Mesenchymal stem cell (in vitro differentiated cells and primary cell): ENCODE results near the gene AGAP1.

Experiments
- DNase-seq: peaks from one replicate; pipeline ENCODE4 v3.0.0-alpha.2; 2013
- H2AFZ ChIP-seq: one replicate; pipeline ENCODE4 v1.6.1; 2013; ENCODE audit warnings: low read depth, mild to moderate bottlenecking, control low read depth, inconsistent platforms, low read length, moderate library complexity
- H2AK5ac ChIP-seq: 2 replicates; pipeline ENCODE4 v1.6.1; 2013; ENCODE audit warnings: low read length, moderate library complexity, mild to moderate bottlenecking, inconsistent platforms; ENCODE audit not compliant: severe bottlenecking
- H2BK120ac ChIP-seq: one replicate; pipeline ENCODE4 v1.6.1; 2013; ENCODE audit warnings: low read depth, mild to moderate bottlenecking, inconsistent platforms, low read length, moderate library complexity
- H2BK12ac ChIP-seq, 2 experiments: one replicate each; pipeline ENCODE4 v1.6.1; 2013; ENCODE audit warnings: inconsistent platforms in 2 of 2, low read length in 2 of 2, mild to moderate bottlenecking in 2 of 2, moderate library complexity in 2 of 2, control low read depth in 1 of 2
- H2BK15ac ChIP-seq: one replicate; pipeline ENCODE4 v1.6.1; 2013; ENCODE audit warnings: mild to moderate bottlenecking, low read depth, inconsistent platforms; ENCODE audit not compliant: poor library complexity, severe bottlenecking
- H2BK5ac ChIP-seq: 2 replicates; pipeline ENCODE4 v1.6.1; 2013; ENCODE audit warnings: low read depth, mild to moderate bottlenecking, low read length, control low read depth, inconsistent platforms; ENCODE audit not compliant: poor library complexity, severe bottlenecking
- H3K14ac ChIP-seq, 2 experiments: one replicate each; pipeline ENCODE4 v1.6.1; 2013; ENCODE audit warnings: inconsistent platforms in 2 of 2, low read length in 2 of 2, control low read depth in 1 of 2, mild to moderate bottlenecking in 1 of 2, moderate library complexity in 1 of 2
- H3K18ac ChIP-seq, 2 experiments: one replicate each; pipeline ENCODE4 v1.6.1; 2013; ENCODE audit warnings: inconsistent platforms in 2 of 2, low read length in 2 of 2, control low read depth in 1 of 2, low read depth in 1 of 2, mild to moderate bottlenecking in 1 of 2
- H3K23ac ChIP-seq, 2 experiments: one replicate each; pipeline ENCODE4 v1.6.1; 2013; ENCODE audit warnings: inconsistent platforms in 2 of 2, low read length in 2 of 2, mild to moderate bottlenecking in 2 of 2, moderate library complexity in 2 of 2, control low read depth in 1 of 2
- H3K27ac ChIP-seq: 2 replicates; pipeline ENCODE4 v1.5.1; 2013; ENCODE audit warnings: mild to moderate bottlenecking, moderate library complexity, low read length, control low read depth, inconsistent platforms; ENCODE audit not compliant: poor library complexity, severe bottlenecking
- H3K27me3 ChIP-seq, 2 experiments: 2 replicates each; pipeline versions ENCODE4 v1.6.1 to v1.7.0; 2013; ENCODE audit warnings: low read length in 2 of 2, mild to moderate bottlenecking in 2 of 2, moderate library complexity in 2 of 2, control low read depth in 1 of 2, inconsistent platforms in 1 of 2; ENCODE audit not compliant: control insufficient read depth in 1 of 2, insufficient read depth in 1 of 2
- H3K36me3 ChIP-seq, 2 experiments: 2 replicates each; pipeline versions ENCODE4 v1.6.1 to v1.7.0; 2013; ENCODE audit warnings: low read length in 2 of 2, control low read depth in 1 of 2, inconsistent platforms in 1 of 2, low read depth in 1 of 2, mild to moderate bottlenecking in 1 of 2; ENCODE audit not compliant: insufficient read depth in 2 of 2, control insufficient read depth in 1 of 2
- H3K4ac ChIP-seq, 2 experiments: one replicate each; pipeline ENCODE4 v1.6.1; 2013; ENCODE audit warnings: inconsistent platforms in 2 of 2, low read length in 2 of 2, mild to moderate bottlenecking in 2 of 2, moderate library complexity in 2 of 2, control low read depth in 1 of 2, low read depth in 1 of 2
- H3K4me1 ChIP-seq: 2 replicates; pipeline ENCODE4 v1.6.1; 2013; ENCODE audit warnings: low read depth, low read length, control low read depth; ENCODE audit not compliant: control insufficient read depth, insufficient read depth
- H3K4me2 ChIP-seq: 2 replicates; pipeline ENCODE4 v1.6.1; 2013; ENCODE audit warnings: low read length, mild to moderate bottlenecking, inconsistent platforms; ENCODE audit not compliant: poor library complexity, severe bottlenecking
- H3K4me3 ChIP-seq, 2 experiments: 2 replicates each; pipeline versions ENCODE4 v1.5.1 to v1.7.0; 2013; ENCODE audit warnings: low read length in 2 of 2, mild to moderate bottlenecking in 2 of 2, control low read depth in 1 of 2, low read depth in 1 of 2; ENCODE audit not compliant: insufficient read depth in 1 of 2
- H3K79me1 ChIP-seq: replicated peaks from 2 replicates; pipeline ENCODE4 v1.6.1; 2013; ENCODE audit warnings: mild to moderate bottlenecking, control low read depth, low read length, inconsistent platforms; ENCODE audit not compliant: poor library complexity, severe bottlenecking
- H3K9ac ChIP-seq: 2 replicates; pipeline ENCODE4 v1.7.0; 2013; ENCODE audit warnings: mild to moderate bottlenecking, low read length, moderate library complexity
- H3K9me3 ChIP-seq: 2 replicates; pipeline ENCODE4 v1.7.0; 2013; ENCODE audit warnings: mild to moderate bottlenecking, low read length; ENCODE audit not compliant: control insufficient read depth
- H4K8ac ChIP-seq: one replicate; pipeline ENCODE4 v1.6.1; 2013; ENCODE audit warnings: inconsistent platforms, mild to moderate bottlenecking, low read length, moderate library complexity
- H4K91ac ChIP-seq: one replicate; pipeline ENCODE4 v1.6.1; 2013; ENCODE audit warnings: mild to moderate bottlenecking, low read length, inconsistent platforms
- WGBS: methylation state at CpG from one replicate; pipeline ENCODE4 v1.1.7; 2013; ENCODE audit warnings: mixed read lengths; 5-methylcytosine and 5-hydroxymethylcytosine counted together

AGAP1 gene

DNA sequence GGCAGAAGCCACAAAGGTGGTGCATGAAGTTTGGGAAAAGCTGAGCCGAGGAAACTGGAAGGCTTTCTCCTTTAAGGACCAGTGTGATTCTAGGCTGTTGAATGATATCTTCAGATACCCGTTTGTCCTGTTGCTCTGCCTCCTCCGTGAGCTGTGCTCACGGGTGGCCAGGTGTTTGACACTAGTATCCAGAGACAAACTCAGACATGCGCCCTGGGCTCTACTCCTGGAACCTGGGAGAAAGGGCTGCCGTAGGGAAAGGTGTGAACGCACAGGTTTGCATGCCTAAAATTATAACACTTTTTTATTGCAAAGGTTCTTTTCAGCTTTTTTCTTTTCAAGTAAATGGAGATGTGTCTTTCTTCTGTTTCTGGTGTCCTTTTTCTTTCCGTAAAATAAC is 81.6 kb downstream of the AGAP1 start:
- no peak for DNase-seq

DNA sequence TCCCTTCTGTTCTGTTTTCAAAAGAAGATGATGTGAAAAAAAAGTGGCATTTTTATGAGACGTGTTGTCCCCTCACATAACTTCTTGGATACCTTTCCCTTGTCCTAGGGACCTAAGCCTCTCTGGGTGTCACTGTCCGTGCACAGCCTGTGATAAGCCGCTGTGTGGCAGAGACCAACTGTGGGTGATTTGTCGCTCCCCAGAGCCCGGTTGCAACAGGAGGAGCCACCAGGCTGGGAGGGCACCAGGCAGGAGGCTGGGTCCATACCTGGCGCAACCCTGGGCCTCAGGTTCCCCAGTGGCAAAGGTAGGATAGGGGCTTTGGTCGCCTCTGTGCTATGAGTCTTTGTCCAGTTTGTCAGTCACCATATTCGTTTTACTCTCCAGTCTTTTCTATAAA is 82.1 kb downstream of the AGAP1 start:
- Histone ChIP-seq H3K79me1 (peaks cover 47% of the 10 kb centered on the region), H3K36me3 (peaks cover 0 to 3% of the 10 kb centered on the region in 2 experiments), H2AFZ (no peak overlapping the region), H3K4me1 (peaks cover 38% of the 10 kb centered on the region), H3K4me2 (no peak overlapping the region), H4K91ac (no peak overlapping the region), H3K23ac (no peak overlapping the region), H3K27ac (no peak overlapping the region), H3K4me3 (no peak overlapping the region), H3K9me3 (no peaks in the 10 kb centered on the region), H2BK120ac (no peak overlapping the region), H3K14ac (peak overlapping the region in 1 of 2 experiments; percentile 58), H3K18ac (no peak overlapping the region), H3K9ac (no peak overlapping the region), H2BK5ac (no peak overlapping the region), H3K27me3 (no peaks in the 10 kb centered on the region), H2AK5ac (peak overlapping the region; percentile 92), H2BK15ac (no peak overlapping the region), H2BK12ac (no peak overlapping the region), H4K8ac (no peak overlapping the region), H3K4ac (no peak overlapping the region)
- no peak for DNase-seq
- 85% methylated on average over 5 of the region's 8 CpGs for WGBS

More for the DNA sequence above, 81.6 kb downstream of the AGAP1 start:
- H3K23ac ChIP-seq, result no peak overlapping the region
- 92% methylated on average over 6 of the region's 8 CpGs for WGBS
- H2BK120ac ChIP-seq, result no peak overlapping the region
- H2AK5ac ChIP-seq, result peak overlapping the region; percentile 76
- H3K27me3 ChIP-seq, result no peaks in the 10 kb centered on the region
- no peak overlapping the region for H2AFZ ChIP-seq
- H3K4me2 ChIP-seq, result no peak overlapping the region
- H3K18ac ChIP-seq, result no peak overlapping the region
- H3K4ac ChIP-seq, result no peak overlapping the region
- no peak overlapping the region for H4K91ac ChIP-seq
- no peak overlapping the region for H3K9ac ChIP-seq
- no peak overlapping the region for H3K27ac ChIP-seq
- no peak overlapping the region for H2BK12ac ChIP-seq
- H3K4me3 ChIP-seq, result no peak overlapping the region
- H2BK15ac ChIP-seq, result no peak overlapping the region
- no peak overlapping the region for H4K8ac ChIP-seq
- peaks cover 0 to 3% of the 10 kb centered on the region in 2 experiments for H3K36me3 ChIP-seq
- no peaks in the 10 kb centered on the region for H3K9me3 ChIP-seq
- H3K79me1 ChIP-seq, result peaks cover 43% of the 10 kb centered on the region
- H3K14ac ChIP-seq, result no peak overlapping the region
- H3K4me1 ChIP-seq, result peaks cover 39% of the 10 kb centered on the region
- no peak overlapping the region for H2BK5ac ChIP-seq

DNA sequence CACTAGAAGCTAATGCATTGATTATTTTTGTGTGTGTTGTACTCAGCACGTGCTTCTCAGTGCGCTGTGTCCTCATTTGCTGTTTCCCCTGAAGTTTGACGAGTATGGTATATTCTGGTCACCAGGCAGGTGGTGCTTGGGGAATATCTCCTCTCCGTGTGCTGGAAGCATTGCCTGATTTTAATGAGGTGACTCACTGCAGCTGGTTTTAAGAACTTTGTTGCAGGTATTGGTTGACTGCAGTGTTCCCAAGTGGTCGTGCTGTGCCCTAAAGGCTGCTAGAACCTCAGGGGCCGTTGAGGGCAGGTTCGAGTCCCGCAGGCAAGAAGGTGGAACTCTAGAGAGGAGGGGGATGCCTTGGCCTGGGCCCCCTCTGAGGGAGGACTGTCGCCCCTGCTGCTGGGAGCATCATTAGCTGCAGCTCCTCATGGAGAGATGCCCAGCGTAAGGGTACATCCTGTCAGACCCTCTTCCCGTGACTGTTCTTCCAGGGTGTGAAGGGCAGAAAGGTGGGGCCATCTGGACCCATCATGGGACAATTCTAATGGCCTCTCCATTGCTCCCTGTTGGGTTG is 82.6 kb downstream of the AGAP1 start:
- no peak overlapping the region for H3K23ac ChIP-seq
- no peak overlapping the region for H2AK5ac ChIP-seq
- no peak overlapping the region for H2BK12ac ChIP-seq
- H3K4ac ChIP-seq, result no peak overlapping the region
- H3K4me3 ChIP-seq, result no peak overlapping the region
- no peaks in the 10 kb centered on the region for H3K9me3 ChIP-seq
- WGBS, result 90% methylated on average over 11 of the region's 11 CpGs
- H2BK5ac ChIP-seq, result no peak overlapping the region
- H3K27ac ChIP-seq, result no peak overlapping the region
- no peak overlapping the region for H2BK120ac ChIP-seq
- no peak overlapping the region for H3K4me2 ChIP-seq
- H4K91ac ChIP-seq, result no peak overlapping the region
- no peak overlapping the region for H2AFZ ChIP-seq
- peaks cover 36% of the 10 kb centered on the region for H3K4me1 ChIP-seq
- DNase-seq, result no peak
- H2BK15ac ChIP-seq, result no peak overlapping the region
- peaks cover 0 to 3% of the 10 kb centered on the region in 2 experiments for H3K36me3 ChIP-seq
- H3K79me1 ChIP-seq, result peaks cover 47% of the 10 kb centered on the region
- no peak overlapping the region for H4K8ac ChIP-seq
- H3K27me3 ChIP-seq, result no peaks in the 10 kb centered on the region
- H3K14ac ChIP-seq, result no peak overlapping the region
- H3K9ac ChIP-seq, result no peak overlapping the region
- no peak overlapping the region for H3K18ac ChIP-seq

DNA sequence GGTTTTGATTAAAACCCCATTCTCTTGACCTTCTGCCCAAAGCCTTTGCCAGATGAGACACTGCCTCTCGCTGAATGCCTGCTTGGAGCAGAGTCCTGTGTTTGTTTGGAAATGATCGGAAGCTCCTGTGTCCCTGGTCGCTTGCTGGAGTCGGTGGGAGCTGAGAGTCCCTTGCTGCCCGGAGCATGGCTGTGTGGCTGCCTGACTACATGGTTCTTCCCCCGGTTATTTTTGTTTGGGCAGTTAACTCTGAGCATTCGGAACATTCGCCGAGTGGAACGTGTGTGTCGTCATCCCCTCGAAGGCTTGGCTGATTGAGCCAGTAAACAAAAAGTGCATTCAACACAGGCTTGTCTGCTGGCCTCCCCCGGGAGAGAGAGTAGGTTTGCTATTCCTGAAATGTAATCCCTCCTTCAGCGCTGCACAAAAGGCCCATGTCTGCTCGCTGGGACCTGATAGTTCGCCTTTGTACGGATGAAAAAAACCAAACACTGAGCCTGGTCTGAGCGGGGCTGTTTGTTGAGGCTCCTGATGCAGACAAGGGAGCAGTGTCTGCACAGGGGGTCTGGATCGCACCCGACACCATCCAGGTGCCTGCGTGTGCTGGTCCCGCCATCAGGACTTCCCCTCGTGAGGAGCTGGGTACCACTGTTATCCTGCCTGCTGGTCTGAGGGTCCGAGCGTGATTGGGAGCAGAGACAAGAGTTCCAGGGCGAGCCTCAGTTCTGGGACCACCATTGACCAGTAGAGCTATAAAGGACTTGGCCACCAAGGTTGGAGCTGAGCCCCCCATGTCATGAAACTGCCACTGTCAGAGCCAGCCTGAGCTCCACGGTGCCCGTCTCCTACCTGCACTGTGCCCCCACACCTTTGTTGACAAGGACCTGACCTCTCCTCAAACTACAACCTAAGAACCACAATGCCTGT is 83.8 kb downstream of the AGAP1 start:
- Histone ChIP-seq H3K23ac (no peak overlapping the region), H3K79me1 (peaks cover 46% of the 10 kb centered on the region), H3K4me1 (peaks cover 33% of the 10 kb centered on the region), H4K91ac (no peak overlapping the region), H3K14ac (no peak overlapping the region), H3K27me3 (no peaks in the 10 kb centered on the region), H2BK12ac (no peak overlapping the region), H3K4ac (no peak overlapping the region), H3K36me3 (peaks cover 0 to 3% of the 10 kb centered on the region in 2 experiments), H3K27ac (no peak overlapping the region), H2BK15ac (no peak overlapping the region), H2AFZ (no peak overlapping the region), H3K9ac (peak overlapping the region; percentile 64), H3K4me3 (peak overlapping the region in 1 of 2 experiments; percentile 49), H2AK5ac (no peak overlapping the region), H3K4me2 (no peak overlapping the region), H2BK120ac (no peak overlapping the region), H2BK5ac (no peak overlapping the region), H3K18ac (peak overlapping the region in 1 of 2 experiments; percentile 53), H4K8ac (no peak overlapping the region), H3K9me3 (no peaks in the 10 kb centered on the region)
- 78% methylated on average over 28 of the region's 28 CpGs for WGBS
- DNase-seq, result peak; percentile 62
